Activated CD8-positive, alpha-beta memory T cell treated with anti-CD3 and anti-CD28 coated beads for 36 hours (primary cell): ENCODE data around the gene MALRD1. TPM values are rescaled to one million over a fixed set of nuclear protein-coding genes. Genes with fewer than 3 reads are reported as not detected.

Experiments used
- CTCF ChIA-PET: fragments of 350-600 bp; sonication (Branson Sonifier 250); formaldehyde crosslinking; loops from one replicate; lab custom pipeline; 2021; ENCODE audit warnings: antibody characterized with exemption; lab: Charles Lee
- POLR2A ChIA-PET: fragments of 350-600 bp; sonication (Branson Sonifier 250); formaldehyde crosslinking; loops from one replicate; lab custom pipeline; 2021; ENCODE audit warnings: antibody characterized with exemption; lab: Charles Lee
- total RNA-seq, 2 experiments: library from RNA; stranded (reverse); gene quantifications; one replicate each; pipeline ENCODE4 v1.2.3, GENCODE V29; 2021

The MALRD1 gene
- total RNA-seq, 2 experiments from 2014 or later = not detected

DNA sequence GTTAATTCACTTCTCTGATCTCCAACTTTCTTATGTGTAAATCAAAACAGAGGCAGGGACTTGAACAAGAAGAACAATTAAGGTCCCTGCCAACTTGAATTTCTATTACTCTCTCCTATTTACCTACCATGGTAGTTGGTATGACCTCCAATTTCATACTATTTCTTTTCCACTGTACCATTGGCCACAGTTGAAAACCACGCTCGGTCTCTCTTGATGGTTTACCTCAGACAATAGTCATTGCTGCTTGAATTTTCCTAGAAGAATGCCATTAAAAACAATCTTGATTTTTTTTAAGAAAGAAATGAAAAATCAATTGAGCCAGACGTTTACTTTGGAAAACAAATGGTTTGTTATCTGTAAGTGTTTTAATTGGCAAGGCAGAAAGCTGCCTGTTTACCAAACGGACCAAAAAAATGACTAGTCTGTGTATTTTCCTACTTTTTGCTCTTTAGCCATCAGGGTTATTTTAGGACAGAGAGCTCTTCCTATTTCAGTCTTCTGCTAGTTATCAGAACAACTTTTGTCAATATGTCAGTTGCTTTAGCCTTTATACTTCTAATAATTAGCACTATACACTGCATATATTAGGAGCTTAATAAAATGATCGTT, 610.1 kb downstream of the MALRD1 start:
- CTCF ChIA-PET = no interaction called here
- POLR2A ChIA-PET = no interaction called here

DNA sequence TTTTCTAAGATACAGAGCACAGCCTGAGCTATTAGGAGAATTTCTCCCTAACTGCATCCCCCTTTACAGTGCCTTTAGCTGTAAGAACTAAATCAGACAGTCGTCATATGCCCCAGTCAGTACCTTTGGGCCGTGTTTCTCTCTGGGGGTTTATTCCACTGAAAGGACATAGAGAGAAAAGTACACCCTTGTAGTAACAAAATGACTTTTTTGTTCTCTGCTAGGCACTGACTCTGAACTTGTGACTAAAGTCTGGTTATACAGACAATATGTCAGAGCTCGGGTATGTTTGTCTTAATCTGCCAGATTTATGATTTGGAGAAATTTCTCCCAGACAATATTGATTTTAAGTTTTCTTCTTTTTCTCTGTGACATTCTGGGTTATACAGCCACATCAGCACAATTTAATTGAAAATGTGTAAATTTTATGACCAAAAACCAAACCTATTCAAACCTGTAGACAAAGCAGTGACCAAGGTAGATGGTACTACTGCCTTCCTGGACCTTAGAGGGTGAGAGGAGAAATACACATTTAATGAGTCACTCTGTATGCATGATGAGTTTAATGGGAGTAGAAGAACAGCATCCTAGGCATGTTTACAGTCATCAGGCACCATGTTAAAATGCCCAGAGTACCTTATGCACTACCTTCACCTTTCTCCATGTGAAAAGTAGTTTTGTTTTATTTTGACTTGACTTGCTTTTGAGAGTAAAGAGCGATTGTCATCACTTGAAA, 611.5 kb downstream of the MALRD1 start:
- CTCF ChIA-PET = no interaction called here
- POLR2A ChIA-PET = no interaction called here

DNA sequence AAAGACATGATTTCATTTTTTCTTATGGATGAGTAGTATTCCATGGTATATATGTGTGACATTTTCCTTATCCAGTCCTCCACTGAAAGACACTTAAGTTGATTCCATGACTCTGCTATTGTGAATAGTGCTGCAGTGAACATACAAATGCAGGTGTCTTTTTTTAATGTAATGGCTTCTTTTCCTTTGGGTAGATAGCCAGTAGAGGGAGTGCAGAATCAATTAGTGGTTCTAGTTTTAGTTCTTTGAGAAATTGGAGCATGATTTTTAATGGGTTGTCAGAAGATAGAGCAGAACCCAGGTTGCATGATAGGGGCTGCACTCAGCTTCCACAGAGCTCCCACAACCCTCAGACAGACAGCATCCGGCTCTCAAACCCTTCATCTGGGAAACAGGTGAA, 614.7 kb downstream of the MALRD1 start:
- POLR2A ChIA-PET = no interaction called here
- CTCF ChIA-PET = no interaction called here

DNA sequence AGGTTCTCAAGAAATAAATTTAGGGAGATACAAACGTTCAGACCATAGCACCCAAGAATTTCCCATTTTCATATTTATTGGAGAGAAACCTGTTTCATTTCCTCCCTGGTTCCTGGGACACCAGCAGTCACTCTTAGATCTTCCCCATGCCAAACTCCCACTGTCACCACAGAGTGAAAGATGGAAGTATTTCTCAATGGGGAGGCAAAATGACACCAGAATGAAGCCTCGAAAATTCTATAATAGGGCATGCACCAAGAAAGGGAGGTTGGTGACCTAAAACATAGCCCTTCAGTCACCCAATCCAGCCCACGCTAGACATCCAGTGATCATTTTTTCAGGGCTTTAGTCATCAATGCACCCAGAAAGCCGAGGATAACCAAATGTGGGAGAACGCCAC, 619.5 kb downstream of the MALRD1 start:
- ChIA-PET POLR2A (no interaction called here), CTCF (no interaction called here)

DNA sequence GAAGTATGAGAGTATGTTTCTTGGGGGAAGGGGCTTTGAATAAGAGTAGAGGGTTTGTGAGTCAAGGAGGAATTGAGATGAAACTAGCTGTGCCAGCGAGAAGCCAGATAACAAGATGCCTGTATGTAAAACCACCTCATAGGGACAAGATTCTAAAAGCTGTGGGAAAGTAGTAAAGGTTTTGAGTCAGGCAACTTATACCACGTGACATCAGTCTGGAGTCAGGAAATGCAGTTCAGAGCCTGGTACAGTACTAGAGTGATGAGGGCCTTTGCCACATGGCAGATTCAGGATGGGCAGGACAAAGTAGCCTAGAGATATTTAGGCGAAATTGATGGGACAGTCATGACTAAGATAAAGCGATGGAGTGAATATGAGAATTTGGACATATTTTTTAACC, 627.5 kb downstream of the MALRD1 start:
- ChIA-PET POLR2A (no interaction called here), CTCF (no interaction called here)

DNA sequence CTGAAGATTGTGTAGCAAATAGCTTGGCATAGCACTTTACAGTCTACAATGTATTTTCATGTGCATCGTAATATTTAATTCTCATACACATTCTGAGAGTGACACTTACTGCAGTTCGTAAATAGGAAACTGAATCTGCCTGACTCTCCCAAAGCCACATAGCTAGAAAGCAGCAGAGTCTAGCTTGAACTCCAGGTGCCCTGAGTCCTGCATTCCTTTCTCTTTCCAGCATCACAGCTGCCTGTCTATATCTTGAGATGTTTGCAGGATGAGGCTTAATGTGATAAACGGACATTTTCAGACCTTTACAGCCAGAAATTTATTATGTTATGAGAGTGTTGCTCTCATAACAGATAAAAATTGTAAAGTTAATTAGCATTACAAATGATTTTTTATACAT, 634.8 kb downstream of the MALRD1 start:
- POLR2A ChIA-PET = no interaction called here
- CTCF ChIA-PET = no interaction called here

DNA sequence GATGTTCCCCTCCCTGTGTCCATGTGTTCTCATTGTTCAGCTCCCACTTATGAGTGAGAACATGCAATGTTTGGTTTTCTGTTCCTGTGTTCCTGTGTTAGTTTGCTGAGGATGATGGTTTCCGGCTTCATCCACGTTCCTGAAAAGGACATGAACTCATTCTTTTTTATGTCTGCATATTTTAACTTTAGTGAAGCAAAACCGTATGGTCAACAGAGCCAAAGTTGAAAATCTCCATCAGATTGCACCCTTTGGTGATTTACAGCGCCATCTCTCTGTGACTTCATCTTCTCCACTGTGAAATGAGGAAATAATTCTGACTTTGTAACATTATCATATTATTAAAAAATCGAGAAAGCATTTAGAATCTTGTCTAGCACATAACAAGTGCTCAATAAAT, 635.4 kb downstream of the MALRD1 start:
- POLR2A ChIA-PET = no interaction called here
- CTCF ChIA-PET = no interaction called here

DNA sequence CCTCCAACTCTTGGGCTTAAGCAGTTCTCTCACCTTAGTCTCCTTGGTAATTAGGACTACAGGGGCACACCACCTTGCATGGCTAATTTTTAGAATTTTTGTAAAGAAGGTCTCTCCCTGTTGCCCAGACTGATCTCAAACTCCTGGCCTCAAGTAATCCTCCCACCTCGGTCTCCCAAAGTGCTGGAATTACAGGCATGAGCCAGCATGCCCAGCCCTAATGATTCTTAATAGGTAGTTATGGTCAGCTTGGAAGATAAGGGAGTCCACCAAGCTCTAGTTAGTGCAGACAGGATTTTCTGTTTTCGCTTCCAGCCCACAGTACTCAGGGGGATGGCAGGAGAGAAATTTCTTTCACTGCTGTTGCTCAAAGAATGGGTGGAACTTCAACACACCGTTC, 639.7 kb downstream of the MALRD1 start:
- ChIA-PET CTCF (no interaction called here), POLR2A (no interaction called here)

DNA sequence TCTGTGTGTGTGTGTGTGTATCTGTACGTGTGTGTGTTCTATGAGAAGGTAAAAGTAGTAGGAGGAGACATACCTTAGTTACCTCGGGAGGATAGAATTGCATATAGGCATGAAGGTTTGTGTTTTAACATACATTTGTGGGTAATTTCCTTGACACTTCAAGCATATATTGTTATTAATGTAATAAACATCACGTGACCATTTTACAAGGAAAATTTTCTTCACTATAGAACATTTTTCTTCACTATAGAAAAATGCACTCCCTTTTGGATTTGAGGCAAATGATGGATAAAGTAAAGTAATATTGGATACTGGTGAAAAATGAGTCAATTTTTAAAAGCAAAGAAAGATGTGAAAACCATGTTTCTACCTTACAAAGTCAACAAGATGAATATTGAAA, 640.6 kb downstream of the MALRD1 start:
- ChIA-PET CTCF (no interaction called here), POLR2A (no interaction called here)

DNA sequence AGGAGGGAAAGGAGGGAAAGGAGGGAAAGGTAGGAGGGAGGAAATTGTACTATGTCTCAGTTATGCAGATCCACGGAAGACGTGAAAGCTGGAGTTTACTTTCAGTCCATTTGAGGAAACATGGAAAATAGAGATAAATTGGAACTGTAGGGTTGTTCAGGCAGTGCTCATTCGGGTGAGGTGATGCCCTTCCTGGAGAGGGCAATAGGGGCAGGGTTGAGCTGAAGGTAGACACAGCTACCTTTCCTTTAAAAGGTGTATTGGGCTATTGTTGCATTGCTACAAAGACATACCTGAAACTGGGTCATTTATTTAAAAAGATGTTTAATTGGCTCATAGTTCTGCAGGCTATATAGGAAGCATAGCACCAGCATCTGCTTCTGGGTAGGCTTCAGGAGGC, 650.7 kb downstream of the MALRD1 start:
- POLR2A ChIA-PET = no interaction called here
- CTCF ChIA-PET = no interaction called here

DNA sequence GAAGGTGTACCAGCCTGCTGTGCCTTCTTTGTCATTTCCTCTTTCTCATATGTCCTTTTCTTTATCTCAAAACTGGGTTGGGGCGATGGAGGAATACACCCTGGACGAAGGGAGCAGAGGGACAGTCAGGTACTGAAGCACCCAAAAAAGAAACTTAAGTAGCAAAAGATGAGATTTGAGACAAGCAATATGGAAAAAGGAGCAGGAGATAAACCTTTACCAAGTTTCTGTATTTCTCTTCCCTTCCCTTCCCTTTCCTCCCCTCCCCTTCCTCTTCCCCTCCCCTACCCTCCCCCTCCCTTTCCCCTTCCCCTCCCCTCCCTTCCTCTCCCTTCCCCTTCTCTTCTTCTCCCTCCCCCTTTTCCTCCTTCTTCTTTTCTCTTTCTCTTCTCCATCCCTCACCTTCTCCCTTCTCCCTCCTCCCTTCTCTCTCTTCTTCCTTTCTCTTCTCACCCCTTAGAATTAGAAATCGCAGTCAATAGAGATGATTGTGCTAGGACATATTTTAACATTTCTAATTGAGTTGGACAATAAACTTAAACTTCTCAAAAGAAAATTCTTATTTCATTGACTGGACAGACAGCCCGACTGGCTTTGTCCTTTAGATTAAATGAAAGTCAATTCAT, 652.9 kb downstream of the MALRD1 start:
- CTCF ChIA-PET = no interaction called here
- POLR2A ChIA-PET = no interaction called here

DNA sequence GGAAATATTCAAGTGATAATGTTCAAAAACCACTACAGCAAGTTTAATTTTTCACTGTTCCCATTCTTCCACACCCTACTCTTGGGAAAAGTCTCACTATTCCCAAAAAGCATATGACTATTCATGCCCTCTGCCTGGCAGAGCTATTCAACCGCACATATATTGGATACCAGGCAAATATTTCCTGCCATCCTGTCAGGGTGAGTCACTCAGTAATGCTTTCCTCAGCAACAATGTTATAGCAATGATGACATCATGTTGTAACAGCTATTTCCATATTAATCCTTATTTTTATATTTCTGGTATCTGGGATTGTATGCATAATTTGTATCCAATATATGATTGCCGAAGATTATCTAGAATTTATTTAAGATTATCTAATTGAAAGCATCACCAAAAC, 653.6 kb downstream of the MALRD1 start:
- ChIA-PET CTCF (no interaction called here), POLR2A (no interaction called here)

DNA sequence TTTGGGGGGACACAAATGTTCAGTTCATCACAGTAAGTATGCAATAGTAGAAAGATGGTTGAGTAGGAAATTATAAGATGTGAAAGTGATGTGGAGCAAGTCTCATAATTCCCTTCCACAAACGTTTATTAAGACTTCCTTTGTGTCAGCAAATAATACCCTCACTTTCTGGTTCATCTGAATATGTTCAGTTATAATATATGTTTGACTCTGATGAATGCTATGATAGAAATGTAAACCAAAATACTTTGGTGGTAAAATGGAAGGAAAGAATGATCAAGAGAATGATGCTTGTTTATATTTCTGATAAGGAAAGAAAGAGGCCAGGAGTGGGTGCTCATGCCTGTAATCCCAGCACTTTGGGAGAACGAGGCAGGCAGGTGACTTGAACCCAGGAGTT, 655.9 kb downstream of the MALRD1 start:
- CTCF ChIA-PET = no interaction called here
- POLR2A ChIA-PET = interaction anchor here (0.5 kb wide), 1 partner anchor 803 kb away, joined by 5 read pairs; no protein-coding TSS in a partner anchor

DNA sequence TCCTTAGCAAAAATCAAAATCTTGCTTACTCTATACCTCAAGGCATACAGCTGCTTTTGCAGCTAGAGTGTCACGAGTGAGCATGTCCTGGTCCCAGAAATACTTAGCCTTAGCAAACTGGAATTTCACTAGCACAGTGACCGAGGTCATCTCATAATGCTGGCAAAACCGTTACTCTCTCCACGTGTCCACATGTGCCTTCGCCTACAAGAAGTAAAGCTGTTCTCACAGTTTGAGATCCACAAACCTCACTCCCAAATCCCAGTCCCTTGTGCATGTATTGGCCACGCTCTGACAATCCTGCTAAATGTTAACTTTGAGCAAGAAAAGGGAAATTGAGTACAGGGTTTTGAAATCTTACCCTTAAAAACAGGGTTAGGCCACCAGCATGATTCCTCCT, 656.6 kb downstream of the MALRD1 start:
- POLR2A ChIA-PET = no interaction called here

DNA sequence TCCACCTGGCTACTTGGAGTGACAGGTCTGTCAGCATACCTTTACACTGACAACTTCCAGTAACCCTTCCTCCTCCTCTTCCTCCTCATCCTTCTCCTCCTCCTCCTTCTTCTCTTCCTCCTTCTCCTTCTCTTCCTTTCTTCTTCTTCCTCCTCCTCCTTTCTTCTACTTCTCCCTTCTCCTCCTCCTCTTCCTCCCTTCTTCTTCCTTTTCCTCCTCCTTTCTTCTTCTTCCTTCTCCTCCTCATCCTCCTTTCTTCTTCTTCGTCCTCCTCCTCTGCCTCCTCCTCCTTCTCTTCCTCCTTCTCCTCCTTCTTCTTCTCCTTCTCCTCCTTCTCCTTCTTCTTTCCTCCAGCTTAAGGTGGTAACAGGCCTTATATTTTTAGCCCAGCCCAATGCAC, 658.3 kb downstream of the MALRD1 start:
- POLR2A ChIA-PET = no interaction called here

More for the DNA sequence above, 656.6 kb downstream of the MALRD1 start:
- CTCF ChIA-PET = no interaction called here

DNA sequence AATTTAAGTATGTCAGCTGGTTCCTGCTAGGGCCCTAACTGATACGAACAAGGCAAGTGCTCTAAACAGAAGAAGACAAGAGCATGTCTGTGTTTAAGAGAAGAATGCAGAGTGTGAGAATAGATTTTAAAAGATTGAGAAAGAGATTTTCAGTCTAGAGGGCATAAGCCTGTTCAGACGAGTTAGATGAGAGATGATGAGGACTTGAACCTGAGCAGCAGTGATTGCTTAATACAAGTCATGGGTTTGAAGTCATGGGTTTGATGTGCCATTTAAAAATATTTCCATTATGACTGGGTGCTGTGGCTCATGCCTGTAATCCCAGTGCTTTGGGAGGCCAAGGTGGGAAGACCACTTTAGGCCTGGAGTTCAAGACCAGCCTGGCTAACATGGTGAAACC, 658.8 kb downstream of the MALRD1 start:
- ChIA-PET CTCF (no interaction called here), POLR2A (no interaction called here)

More for the DNA sequence above, 658.3 kb downstream of the MALRD1 start:
- CTCF ChIA-PET = no interaction called here

DNA sequence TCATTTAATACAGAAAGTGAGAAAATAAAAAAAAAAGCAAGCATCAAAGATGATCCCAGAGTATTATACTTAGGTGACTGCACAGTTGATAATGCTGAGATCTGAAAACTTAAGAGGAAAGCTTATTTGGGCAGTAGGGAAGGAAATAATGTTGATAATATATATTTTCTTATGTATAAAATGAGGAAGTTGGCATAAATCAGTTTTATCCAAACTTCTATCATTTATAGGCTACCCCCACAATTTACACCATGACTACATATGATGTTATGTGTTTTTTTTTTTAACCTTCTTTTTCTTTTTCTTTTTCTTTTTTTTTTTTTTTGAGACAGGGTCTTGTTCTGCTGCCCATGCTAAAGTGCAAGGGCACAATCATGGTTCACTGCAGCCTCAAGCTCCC, 659.4 kb downstream of the MALRD1 start:
- ChIA-PET CTCF (no interaction called here), POLR2A (no interaction called here)

DNA sequence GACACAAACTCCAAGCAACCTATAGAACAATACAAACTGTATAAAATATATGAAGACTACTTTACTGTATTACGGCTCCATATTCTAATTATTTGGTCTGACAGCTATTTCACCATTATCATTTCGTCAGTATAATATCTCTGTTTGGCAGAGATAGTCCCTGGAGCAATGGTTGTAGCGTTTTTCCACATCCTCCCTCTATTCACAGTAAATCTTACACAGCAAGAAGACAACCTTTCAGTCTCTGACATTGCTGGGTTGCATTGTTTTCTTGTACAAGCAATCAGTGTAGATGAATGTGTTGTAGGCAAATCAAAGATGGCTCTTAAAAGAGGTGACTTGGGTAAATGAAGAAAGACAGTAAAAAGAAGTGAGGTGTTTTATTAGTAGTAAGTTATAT, 662.0 kb downstream of the MALRD1 start:
- ChIA-PET POLR2A (no interaction called here), CTCF (no interaction called here)

DNA sequence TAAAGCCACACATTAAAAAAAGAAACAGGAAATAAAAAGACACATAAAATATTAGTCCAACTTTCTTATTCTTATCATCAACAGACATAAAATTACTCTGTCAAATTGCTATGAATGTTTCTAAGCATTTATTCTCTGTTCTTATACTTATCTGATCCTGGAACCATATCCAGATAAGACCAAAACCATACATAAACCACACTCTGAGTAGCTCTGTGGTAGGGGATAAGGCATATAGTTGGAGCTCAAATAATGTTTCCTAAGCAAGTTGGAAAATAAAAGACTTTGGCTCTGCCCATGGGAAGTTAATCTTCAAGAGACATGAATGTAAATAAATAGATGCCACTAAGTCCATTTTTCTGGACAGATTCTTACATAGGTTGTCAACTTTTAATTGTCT, 664.6 kb downstream of the MALRD1 start:
- CTCF ChIA-PET = no interaction called here
- POLR2A ChIA-PET = no interaction called here

DNA sequence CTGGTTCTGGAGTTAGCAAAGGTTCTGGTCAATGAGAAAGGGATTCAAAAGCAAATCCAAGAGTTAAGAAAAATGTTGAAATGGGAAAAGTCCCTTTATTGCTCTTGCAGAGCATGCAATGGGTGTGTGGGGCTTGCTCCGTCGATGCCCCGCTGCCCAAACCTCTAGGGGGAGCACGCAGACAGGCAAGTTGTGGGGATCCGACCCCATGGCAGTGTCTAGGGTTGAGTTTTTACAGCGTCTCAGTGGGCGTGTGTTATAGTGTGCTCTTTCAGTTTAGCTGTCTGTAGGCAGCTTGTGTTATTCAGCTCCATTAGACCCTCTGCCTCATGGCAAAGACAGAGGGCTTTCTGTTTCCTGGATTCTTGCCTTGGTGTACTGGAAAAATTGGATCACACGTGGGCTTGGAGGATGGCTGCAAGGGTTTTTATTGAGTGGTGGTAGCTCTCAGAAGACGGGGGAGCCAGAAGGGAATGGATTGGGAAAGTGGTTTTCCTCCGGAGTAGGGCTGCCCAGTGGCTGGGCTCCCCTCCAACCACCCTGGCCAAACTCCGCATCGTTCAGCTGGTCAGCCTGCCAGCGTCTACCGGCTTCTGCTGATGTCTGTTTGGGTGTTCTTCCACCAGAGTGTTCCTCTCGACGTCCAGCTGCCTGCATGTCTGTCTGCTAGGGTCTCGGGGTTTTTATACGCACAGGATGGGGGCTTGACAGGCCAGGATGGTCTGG, 665.4 kb downstream of the MALRD1 start:
- POLR2A ChIA-PET = no interaction called here
- CTCF ChIA-PET = no interaction called here
